Cortex of kidney (tissue), 1 donor: ENCODE data around the gene CREBBP.

Experiments
- DNase-seq: peaks from one replicate; lab custom pipeline; 2025; lab: John Stamatoyannopoulos, UW

Gene CREBBP

GRCh38 chr16:3767333-3767986 lies 113.1 kb downstream of the CREBBP start:
- no peak for DNase-seq

GRCh38 chr16:3766177-3766576 lies 114.3 kb downstream of the CREBBP start:
- no peak for DNase-seq

GRCh38 chr16:3764409-3764808 lies 116.1 kb downstream of the CREBBP start:
- DNase-seq: no peak

- no peak for DNase-seq
Measured at GRCh38 chr16:3762107-3762750, 118.3 kb downstream of the CREBBP start.

- DNase-seq: no peak
Measured at GRCh38 chr16:3761375-3762106, 119.0 kb downstream of the CREBBP start.

- no peak for DNase-seq
Measured at GRCh38 chr16:3760518-3760917, 120.0 kb downstream of the CREBBP start.

- no peak for DNase-seq
Measured at GRCh38 chr16:3759736-3760135, 120.8 kb downstream of the CREBBP start.

- no peak for DNase-seq
Measured at GRCh38 chr16:3756113-3756512, 124.4 kb downstream of the CREBBP start.

- no peak for DNase-seq
Measured at GRCh38 chr16:3755249-3755648, 125.3 kb downstream of the CREBBP start.

- no peak for DNase-seq
Measured at GRCh38 chr16:3754772-3755171, 125.7 kb downstream of the CREBBP start.

- DNase-seq: no peak
Measured at GRCh38 chr16:3754081-3754703, 126.3 kb downstream of the CREBBP start.

- no peak for DNase-seq
Measured at GRCh38 chr16:3752984-3753383, 127.5 kb downstream of the CREBBP start.

- DNase-seq: no peak
Measured at GRCh38 chr16:3751878-3752277, 128.6 kb downstream of the CREBBP start.

GRCh38 chr16:3748307-3748706 lies 132.2 kb downstream of the CREBBP start:
- no peak for DNase-seq

GRCh38 chr16:3745751-3746355 lies 134.7 kb downstream of the CREBBP start:
- no peak for DNase-seq

- DNase-seq: no peak
Measured at GRCh38 chr16:3744018-3744417, 136.5 kb downstream of the CREBBP start.

- no peak for DNase-seq
Measured at GRCh38 chr16:3740934-3741333, 139.6 kb downstream of the CREBBP start.

GRCh38 chr16:3740186-3740585 lies 140.3 kb downstream of the CREBBP start:
- DNase-seq: no peak

- no peak for DNase-seq
Measured at GRCh38 chr16:3739636-3740035, 140.9 kb downstream of the CREBBP start.

GRCh38 chr16:3738541-3738940 lies 142.0 kb downstream of the CREBBP start:
- no peak for DNase-seq

- no peak for DNase-seq
Measured at GRCh38 chr16:3738128-3738527, 142.4 kb downstream of the CREBBP start.

- DNase-seq: no peak
Measured at GRCh38 chr16:3737181-3737580, 143.3 kb downstream of the CREBBP start.
